Smooth muscle cell (in vitro differentiated cells): ENCODE measurements around the gene BOD1. TPM values are rescaled to one million over a fixed set of nuclear protein-coding genes. Genes with fewer than 3 reads are reported as not detected.

ENCODE experiments used
- DNase-seq: peaks from one replicate; lab custom pipeline; 2025; ENCODE audit not compliant: unreplicated experiment; lab: John Stamatoyannopoulos, UW
- H2AFZ ChIP-seq: fragments of 200-600 bp; sonication (generic); 2 replicates; pipeline ENCODE4 v1.6.0; 2016; ENCODE audit warnings: antibody characterized with exemption, low read depth, mild to moderate bottlenecking
- H3F3A ChIP-seq: fragments of 200-600 bp; sonication (generic); 2 replicates; pipeline ENCODE4 v1.6.0; 2017; ENCODE audit warnings: antibody characterized with exemption, low read depth
- H3K27ac ChIP-seq: fragments of 200-600 bp; sonication (generic); 2 replicates; pipeline ENCODE4 v1.5.1; 2016; ENCODE audit warnings: low read depth, mild to moderate bottlenecking
- H3K27me3 ChIP-seq: fragments of 200-600 bp; sonication (generic); 2 replicates; pipeline ENCODE4 v1.6.1; 2016; ENCODE audit warnings: low read depth, mild to moderate bottlenecking
- H3K36me3 ChIP-seq: fragments of 200-600 bp; sonication (generic); 2 replicates; pipeline ENCODE4 v1.5.1; 2016; ENCODE audit warnings: low read depth
- H3K4me1 ChIP-seq: fragments of 200-600 bp; sonication (generic); 2 replicates; pipeline ENCODE4 v1.5.1; 2016; ENCODE audit warnings: low read depth
- H3K4me2 ChIP-seq: fragments of 200-600 bp; sonication (generic); 2 replicates; pipeline ENCODE4 v1.6.0; 2016; ENCODE audit warnings: mild to moderate bottlenecking
- H3K4me3 ChIP-seq: fragments of 200-600 bp; sonication (generic); 2 replicates; pipeline ENCODE4 v1.5.1; 2016; ENCODE audit warnings: mild to moderate bottlenecking
- H3K79me2 ChIP-seq: fragments of 200-600 bp; sonication (generic); 2 replicates; pipeline ENCODE4 v1.6.0; 2016; ENCODE audit warnings: low read depth, mild to moderate bottlenecking
- H3K9ac ChIP-seq: fragments of 200-600 bp; sonication (generic); 2 replicates; pipeline ENCODE4 v1.6.0; 2016; ENCODE audit warnings: low read depth
- H3K9me3 ChIP-seq: fragments of 200-600 bp; sonication (generic); replicated peaks from 2 replicates; pipeline ENCODE4 v1.5.1; 2016; ENCODE audit warnings: low read depth
- H4K20me1 ChIP-seq: fragments of 200-600 bp; sonication (generic); 2 replicates; pipeline ENCODE4 v1.6.0; 2016; ENCODE audit warnings: low read depth
- CTCF ChIP-seq: fragments of 200-600 bp; sonication (generic); IDR thresholded peaks from 2 replicates; pipeline ENCODE4 v1.5.1; 2017; ENCODE audit warnings: borderline replicate concordance, mild to moderate bottlenecking, antibody characterized with exemption; ENCODE audit not compliant: insufficient read depth, poor library complexity, severe bottlenecking
- whole genome bisulfite sequencing: methylation state at CpG from one replicate; pipeline ENCODE4 v1.1.7; 2016; ENCODE audit warnings: low lambda C conversion rate; 5-methylcytosine and 5-hydroxymethylcytosine counted together
- polyA plus RNA-seq: library from polyadenylated mRNA; unstranded; fragments of >200 nt; fragmentation: Nextera tagmentation; extraction: Ambion mirVana; gene quantifications from 2 replicates; pipeline ENCODE4 v1.2.1, GENCODE V29; 2016
- total RNA-seq: library from RNA; depleted of rRNA; stranded (reverse); fragments of >200 nt; gene quantifications from 2 replicates; pipeline ENCODE4 v1.2.3, GENCODE V29; 2014

Gene BOD1
- total and polyA plus RNA-seq, 2 experiments from 2014 or later, result 56.5 to 58.3 TPM

GRCh38 chr5:173659423-173659822 lies 43.0 kb upstream of the BOD1 start:
- Histone ChIP-seq H3F3A (no peaks in the 10 kb centered on the region), H3K27me3 (no peaks in the 10 kb centered on the region), H3K4me3 (no peak overlapping the region), H3K4me1 (no peaks in the 10 kb centered on the region), H3K4me2 (no peak overlapping the region), H4K20me1 (no peaks in the 10 kb centered on the region), H2AFZ (no peak overlapping the region), H3K36me3 (no peaks in the 10 kb centered on the region), H3K9me3 (no peaks in the 10 kb centered on the region), H3K79me2 (no peaks in the 10 kb centered on the region), H3K27ac (no peak overlapping the region), H3K9ac (no peak overlapping the region)
- WGBS, result 95% methylated on average over 6 of the region's 6 CpGs
- no peak for TF ChIP-seq CTCF
- no peak for DNase-seq

GRCh38 chr5:173657741-173658356 lies 41.4 kb upstream of the BOD1 start:
- Histone ChIP-seq H3K27ac (no peak overlapping the region), H3K4me1 (no peaks in the 10 kb centered on the region), H3K4me2 (no peak overlapping the region), H3K9ac (no peak overlapping the region), H3K36me3 (no peaks in the 10 kb centered on the region), H3K9me3 (no peaks in the 10 kb centered on the region), H3K4me3 (no peak overlapping the region), H4K20me1 (no peaks in the 10 kb centered on the region), H3K27me3 (no peaks in the 10 kb centered on the region), H3F3A (no peaks in the 10 kb centered on the region), H2AFZ (no peak overlapping the region), H3K79me2 (no peaks in the 10 kb centered on the region)
- 90% methylated on average over 14 of the region's 14 CpGs for WGBS
- no peak for TF ChIP-seq CTCF
- no peak for DNase-seq

- no peak overlapping the region for H3K4me2 ChIP-seq
- no peak overlapping the region for H3K4me3 ChIP-seq
- no peaks in the 10 kb centered on the region for H4K20me1 ChIP-seq
- WGBS, result 91% methylated on average over 3 of the region's 3 CpGs
- H3K36me3 ChIP-seq, result no peaks in the 10 kb centered on the region
- H3K9me3 ChIP-seq, result no peaks in the 10 kb centered on the region
- no peak overlapping the region for H3K27ac ChIP-seq
- H3K79me2 ChIP-seq, result no peaks in the 10 kb centered on the region
- no peak for TF ChIP-seq CTCF
- no peak overlapping the region for H3K9ac ChIP-seq
- no peaks in the 10 kb centered on the region for H3K27me3 ChIP-seq
- DNase-seq, result no peak
- H3F3A ChIP-seq, result no peaks in the 10 kb centered on the region
- H3K4me1 ChIP-seq, result no peaks in the 10 kb centered on the region
- no peak overlapping the region for H2AFZ ChIP-seq
Observed at GRCh38 chr5:173655196-173655797, 38.8 kb upstream of the BOD1 start.
